Stomach smooth muscle (tissue), 2 donors: ENCODE measurements around the gene BLOC1S5.
"Not testable (repeated sequence)": the region's sequence is repeated elsewhere in the genome, so short reads cannot be mapped to it uniquely, and the experiment has no call there.

Experiments used
- H3K27ac ChIP-seq: one replicate; pipeline ENCODE4 v1.7.0; 2013; ENCODE audit warnings: mild to moderate bottlenecking, low read length, inconsistent platforms
- H3K27me3 ChIP-seq, 2 donors: one replicate each; pipeline ENCODE4 v1.7.0; 2013; ENCODE audit warnings: low read length in 2 of 2; ENCODE audit not compliant: insufficient read depth in 2 of 2, control insufficient read depth in 1 of 2
- H3K36me3 ChIP-seq, 2 donors: one replicate each; pipeline ENCODE4 v1.7.0; 2013; ENCODE audit warnings: low read length in 2 of 2; ENCODE audit not compliant: control insufficient read depth in 2 of 2, insufficient read depth in 2 of 2
- H3K4me1 ChIP-seq: one replicate; pipeline ENCODE4 v1.7.0; 2013; ENCODE audit warnings: low read length; ENCODE audit not compliant: control insufficient read depth, insufficient read depth
- H3K4me3 ChIP-seq, 2 donors: one replicate each; pipeline ENCODE4 v1.7.0; 2013; ENCODE audit warnings: low read length in 2 of 2
- H3K9ac ChIP-seq, 2 donors: one replicate each; pipeline ENCODE4 v1.7.0; 2013; ENCODE audit warnings: low read length in 2 of 2, mild to moderate bottlenecking in 1 of 2
- H3K9me3 ChIP-seq, 2 donors: one replicate each; pipeline ENCODE4 v1.7.0; 2013; ENCODE audit warnings: low read length in 2 of 2; ENCODE audit not compliant: control insufficient read depth in 2 of 2
- donor health status: healthy.
- donor health status: Pancreatic carcinoma.

Gene BLOC1S5

GRCh38 chr6:7993399-7993798 lies 70.8 kb downstream of the BLOC1S5 start:
- H3K27me3 ChIP-seq, result no peaks in the 10 kb centered on the region
- H3K27ac ChIP-seq, result no peak overlapping the region
- no peaks in the 10 kb centered on the region for H3K36me3 ChIP-seq
- H3K4me1 ChIP-seq, result no peaks in the 10 kb centered on the region
- H3K9ac ChIP-seq, result no peak overlapping the region
- H3K4me3 ChIP-seq, result no peak overlapping the region
- no peaks in the 10 kb centered on the region for H3K9me3 ChIP-seq

- Histone ChIP-seq H3K27me3 (no peaks in the 10 kb centered on the region), H3K36me3 (no peaks in the 10 kb centered on the region), H3K9ac (no peak overlapping the region), H3K27ac (no peak overlapping the region), H3K9me3 (no peaks in the 10 kb centered on the region), H3K4me1 (no peaks in the 10 kb centered on the region), H3K4me3 (no peak overlapping the region)
Observed at GRCh38 chr6:7992002-7992815, 72.0 kb downstream of the BLOC1S5 start.

GRCh38 chr6:7991536-7991935 lies 72.7 kb downstream of the BLOC1S5 start:
- Histone ChIP-seq H3K27ac (no peak overlapping the region), H3K9ac (no peak overlapping the region), H3K27me3 (no peaks in the 10 kb centered on the region), H3K9me3 (no peaks in the 10 kb centered on the region), H3K36me3 (no peaks in the 10 kb centered on the region), H3K4me3 (no peak overlapping the region), H3K4me1 (no peaks in the 10 kb centered on the region)

GRCh38 chr6:7986219-7986618 lies 78.0 kb downstream of the BLOC1S5 start:
- Histone ChIP-seq H3K27ac (no peak overlapping the region), H3K4me3 (no peak overlapping the region), H3K36me3 (no peaks in the 10 kb centered on the region)

GRCh38 chr6:7983967-7984366 lies 80.2 kb downstream of the BLOC1S5 start:
- H3K27ac ChIP-seq, H3K9ac ChIP-seq, H3K36me3 ChIP-seq, H3K4me1 ChIP-seq, H3K9me3 ChIP-seq, H3K4me3 ChIP-seq, H3K27me3 ChIP-seq: not testable (repeated sequence)

More at GRCh38 chr6:7986219-7986618, 78.0 kb downstream of the BLOC1S5 start:
- Histone ChIP-seq H3K27me3 (no peaks in the 10 kb centered on the region), H3K9ac (no peak overlapping the region), H3K4me1 (no peaks in the 10 kb centered on the region), H3K9me3 (no peaks in the 10 kb centered on the region)

GRCh38 chr6:7979831-7980230 lies 84.4 kb downstream of the BLOC1S5 start:
- Histone ChIP-seq H3K9me3 (no peaks in the 10 kb centered on the region), H3K27me3 (peaks cover 0 to 4% of the 10 kb centered on the region in 2 donors), H3K9ac (no peak overlapping the region), H3K4me1 (peaks cover 11% of the 10 kb centered on the region), H3K36me3 (no peaks in the 10 kb centered on the region), H3K27ac (no peak overlapping the region), H3K4me3 (no peak overlapping the region)

- H3K4me3 ChIP-seq, result no peak overlapping the region
- no peaks in the 10 kb centered on the region for H3K9me3 ChIP-seq
- no peak overlapping the region for H3K9ac ChIP-seq
- H3K27ac ChIP-seq, result no peak overlapping the region
- H3K36me3 ChIP-seq, result no peaks in the 10 kb centered on the region
- H3K4me1 ChIP-seq, result peaks cover 12% of the 10 kb centered on the region
- peaks cover 0 to 4% of the 10 kb centered on the region in 2 donors for H3K27me3 ChIP-seq
Observed at GRCh38 chr6:7978736-7979135, 85.5 kb downstream of the BLOC1S5 start.

GRCh38 chr6:7976485-7977056 lies 87.6 kb downstream of the BLOC1S5 start:
- Histone ChIP-seq H3K9ac (no peak overlapping the region), H3K9me3 (no peaks in the 10 kb centered on the region), H3K4me3 (no peak overlapping the region), H3K27me3 (peaks cover 0 to 4% of the 10 kb centered on the region in 2 donors), H3K36me3 (no peaks in the 10 kb centered on the region), H3K27ac (no peak overlapping the region), H3K4me1 (peaks cover 12% of the 10 kb centered on the region)

- H3K9me3 ChIP-seq, result no peaks in the 10 kb centered on the region
- peaks cover 12% of the 10 kb centered on the region for H3K4me1 ChIP-seq
- peaks cover 0 to 4% of the 10 kb centered on the region in 2 donors for H3K27me3 ChIP-seq
- peak overlapping the region in 1 of 2 donors; percentile 60 for H3K4me3 ChIP-seq
- no peak overlapping the region for H3K27ac ChIP-seq
- no peaks in the 10 kb centered on the region for H3K36me3 ChIP-seq
- no peak overlapping the region for H3K9ac ChIP-seq
Observed at GRCh38 chr6:7975764-7976146, 88.4 kb downstream of the BLOC1S5 start.

GRCh38 chr6:7974938-7975763 lies 89.0 kb downstream of the BLOC1S5 start:
- no peak overlapping the region for H3K9ac ChIP-seq
- no peak overlapping the region for H3K27ac ChIP-seq
- H3K4me3 ChIP-seq, result peak overlapping the region; percentile 23 to 60
- H3K9me3 ChIP-seq, result no peaks in the 10 kb centered on the region
- H3K36me3 ChIP-seq, result no peaks in the 10 kb centered on the region
- H3K4me1 ChIP-seq, result peaks cover 12% of the 10 kb centered on the region
- H3K27me3 ChIP-seq, result peaks cover 0 to 4% of the 10 kb centered on the region in 2 donors
